B cell (primary cell): ENCODE measurements around the gene BOD1. TPM values are rescaled to one million over a fixed set of nuclear protein-coding genes. Genes with fewer than 3 reads are reported as not detected.

ENCODE experiments used
- ATAC-seq: fragments of 200-7000 bp; cut with Tn5 transposase; one replicate; pipeline ENCODE4 v1.10.0; 2021; ENCODE audit warnings: low read depth, mild to moderate bottlenecking, moderate number of reproducible peaks, moderate library complexity
- CTCF ChIA-PET: fragments of 350-600 bp; sonication (Branson Sonifier 250); formaldehyde crosslinking; loops from one replicate; lab custom pipeline; 2021; ENCODE audit warnings: antibody characterized with exemption, inconsistent platforms; lab: Charles Lee
- POLR2A ChIA-PET: fragments of 350-600 bp; sonication (Branson Sonifier 250); formaldehyde crosslinking; loops from one replicate; lab custom pipeline; 2021; ENCODE audit warnings: antibody characterized with exemption; lab: Charles Lee
- DNase-seq: peaks from one replicate; pipeline ENCODE4 v3.0.0; 2013
- H2AFZ ChIP-seq: 2 replicates; pipeline ENCODE4 v1.6.1; 2012; ENCODE audit warnings: mild to moderate bottlenecking, low read depth, low read length; ENCODE audit not compliant: insufficient read depth, poor library complexity, severe bottlenecking
- H3K27ac ChIP-seq, 2 donors: 1 replicate in 1 of 2; 2 replicates in 1 of 2; pipeline ENCODE4 v1.5.1; 2012 to 2013; ENCODE audit warnings: low read length in 2 of 2, mild to moderate bottlenecking in 2 of 2, moderate library complexity in 1 of 2
- H3K27me3 ChIP-seq, 4 experiments: fragments of 200-600 bp in 1 of 4; sonication (generic) in 1 of 4; replicated peaks in 1 of 4; 1 replicate in 2 of 4; 2 replicates in 2 of 4; pipeline versions ENCODE4 v1.6.1 to v1.7.0; 2013 to 2016; ENCODE audit warnings: low read length in 3 of 4, mild to moderate bottlenecking in 2 of 4, mixed read lengths in 1 of 4, moderate library complexity in 1 of 4; ENCODE audit not compliant: insufficient read depth in 4 of 4, control insufficient read depth in 3 of 4; ENCODE audit errors: control extremely low read depth in 1 of 4
- H3K36me3 ChIP-seq, 2 experiments: replicated peaks in 1 of 2; 1 replicate in 1 of 2; 2 replicates in 1 of 2; pipeline versions ENCODE4 v1.6.1 to v1.7.1; 2013; ENCODE audit warnings: low read length in 1 of 2; ENCODE audit not compliant: insufficient read depth in 2 of 2, control insufficient read depth in 1 of 2; ENCODE audit errors: control extremely low read depth in 1 of 2, extremely low read depth in 1 of 2
- H3K4me1 ChIP-seq, 2 donors: fragments of 200-600 bp in 1 of 2; sonication (generic) in 1 of 2; 1 replicate in 1 of 2; 2 replicates in 1 of 2; pipeline versions ENCODE4 v1.5.1 to v1.6.1; 2013 to 2017; ENCODE audit warnings: low read length in 2 of 2; ENCODE audit not compliant: control insufficient read depth in 2 of 2, insufficient read depth in 2 of 2
- H3K4me2 ChIP-seq: replicated peaks from 2 replicates; pipeline ENCODE3; 2012; ENCODE audit warnings: mild to moderate bottlenecking, low read depth, low read length; ENCODE audit not compliant: poor library complexity, severe bottlenecking
- H3K4me3 ChIP-seq, 5 experiments: fragments of 200-600 bp in 1 of 5; sonication (generic) in 1 of 5; 1 replicate in 3 of 5; 2 replicates in 2 of 5; pipeline versions ENCODE4 v1.5.1 to v1.7.0; 2011 to 2016; ENCODE audit warnings: low read length in 4 of 5, mild to moderate bottlenecking in 4 of 5, low read depth in 2 of 5, control low read depth in 1 of 5, moderate library complexity in 1 of 5; ENCODE audit not compliant: insufficient read depth in 1 of 5; ENCODE audit errors: control extremely low read depth in 1 of 5, extremely low read depth in 1 of 5
- H3K79me2 ChIP-seq: fragments of 200-600 bp; sonication (generic); one replicate; pipeline ENCODE4 v1.6.0; 2016; ENCODE audit warnings: low read length; ENCODE audit not compliant: control insufficient read depth, insufficient read depth
- H3K9ac ChIP-seq: fragments of 200-600 bp; sonication (generic); 2 replicates; pipeline ENCODE4 v1.6.1; 2017; ENCODE audit warnings: mild to moderate bottlenecking, low read length, moderate library complexity
- H3K9me3 ChIP-seq, 3 donors: one replicate each; pipeline versions ENCODE4 v1.6.1 to v1.7.1; 2013; ENCODE audit warnings: low read length in 2 of 3; ENCODE audit not compliant: control insufficient read depth in 2 of 3, insufficient read depth in 1 of 3; ENCODE audit errors: control extremely low read depth in 1 of 3
- H4K20me1 ChIP-seq: 2 replicates; pipeline ENCODE4 v1.6.0; 2012; ENCODE audit warnings: mild to moderate bottlenecking, low read length; ENCODE audit not compliant: insufficient read depth, control insufficient read depth, poor library complexity, severe bottlenecking
- H3K27ac Mint-ChIP-seq: one replicate; pipeline ENCODE4 v1.8.0; 2021; ENCODE audit warnings: mixed read lengths
- H3K27me3 Mint-ChIP-seq: one replicate; pipeline ENCODE4 v1.8.0; 2021; ENCODE audit warnings: mixed read lengths
- H3K4me1 Mint-ChIP-seq: one replicate; pipeline ENCODE4 v1.8.0; 2021; ENCODE audit warnings: mixed read lengths
- H3K4me3 Mint-ChIP-seq: one replicate; pipeline ENCODE4 v1.8.0; 2021; ENCODE audit warnings: mixed read lengths
- H3K9me3 Mint-ChIP-seq: one replicate; pipeline ENCODE4 v1.8.0; 2022; ENCODE audit warnings: mixed read lengths; ENCODE audit not compliant: insufficient read depth
- CTCF ChIP-seq: fragments of 200-600 bp; IDR thresholded peaks from one replicate; pipeline ENCODE4 v1.8.0; 2022; ENCODE audit warnings: antibody characterized with exemption, mild to moderate bottlenecking
- EZH2 ChIP-seq: IDR thresholded peaks from 2 replicates; pipeline ENCODE4 v1.6.1; 2012; ENCODE audit warnings: borderline replicate concordance, low read depth, mild to moderate bottlenecking, moderate library complexity, low read length; ENCODE audit not compliant: insufficient read depth, poor library complexity, severe bottlenecking
- WGBS: methylation state at CpG from one replicate; pipeline ENCODE4 v1.1.5; 2013; ENCODE audit warnings: missing lambda C conversion rate; ENCODE audit not compliant: insufficient coverage; 5-methylcytosine and 5-hydroxymethylcytosine counted together
- intact Hi-C: fragments of 100-400 bp; cut with micrococcal nuclease; formaldehyde crosslinking; loops from one replicate; pipeline ENCODE4 v1.10.0; 2022
- polyA plus RNA-seq: library from polyadenylated mRNA; depleted of rRNA; stranded (reverse); fragments of >200 nt; gene quantifications from 2 replicates; pipeline ENCODE4 v1.2.3, GENCODE V29; 2012
- total RNA-seq, 2 donors: library from RNA; stranded (reverse); fragments of 120-200 nt in 1 of 2; gene quantifications; 1 replicate in 1 of 2; 2 replicates in 1 of 2; pipeline versions ENCODE4 v1.2.3 to v1.2.4, GENCODE V29; 2013 to 2022

The BOD1 gene
- total and polyA plus RNA-seq, 2 donors (not counting 1 experiment from before 2014, with no cell fraction given), result 15.1 to 34.7 TPM

- ChIA-PET CTCF (no interaction called here), POLR2A (no interaction called here)
- Mint-ChIP-seq H3K4me1 (peaks cover 7% of the 10 kb centered on the region), H3K27ac (no peak overlapping the region), H3K4me3 (no peak overlapping the region), H3K9me3 (peaks cover 4% of the 10 kb centered on the region), H3K27me3 (peaks cover 37% of the 10 kb centered on the region)
- intact Hi-C loops, result no loop called here
- Histone ChIP-seq H3K4me3 (no peak overlapping the region), H3K27me3 (peaks cover 0 to 14% (median 0%) of the 10 kb centered on the region in 4 experiments), H4K20me1 (no peaks in the 10 kb centered on the region), H3K9me3 (peaks cover 0 to 17% (median 8%) of the 10 kb centered on the region in 3 donors), H3K79me2 (no peaks in the 10 kb centered on the region), H3K27ac (no peak overlapping the region), H3K9ac (no peak overlapping the region), H3K4me2 (no peak overlapping the region), H2AFZ (no peak overlapping the region), H3K36me3 (no peaks in the 10 kb centered on the region), H3K4me1 (peaks cover 4 to 5% of the 10 kb centered on the region in 2 donors)
- ATAC-seq (no peak), DNase-seq (no peak)
- TF ChIP-seq CTCF, result no peak
- no peak for TF ChIP-seq EZH2
- whole genome bisulfite sequencing, result 83% methylated on average over 5 of the region's 6 CpGs
Measured at GRCh38 chr5:173575985-173576384, 40.5 kb downstream of the BOD1 start.

DNA sequence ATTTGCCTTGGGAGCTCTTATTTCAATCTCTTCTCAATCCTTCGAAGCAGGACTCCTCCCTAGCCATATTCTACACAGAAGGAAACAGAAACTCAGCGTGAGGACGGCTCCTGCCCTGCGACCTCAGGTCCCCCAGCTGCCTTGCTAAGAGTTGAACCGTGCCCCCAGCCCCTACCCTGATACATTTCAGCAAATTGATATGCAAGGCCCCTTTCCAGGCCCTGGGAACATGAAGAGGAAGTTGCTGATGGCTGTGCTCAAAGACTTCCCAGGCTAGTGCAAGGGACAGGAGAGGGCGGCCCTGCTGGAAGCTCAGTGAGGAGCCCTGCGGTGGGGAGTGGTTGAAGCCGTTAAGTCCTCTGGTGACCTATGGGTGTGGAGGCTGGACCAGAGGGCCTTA, 41.5 kb downstream of the BOD1 start:
- no peaks in the 10 kb centered on the region for H3K36me3 ChIP-seq
- H3K27me3 ChIP-seq, result peaks cover 0 to 14% (median 0%) of the 10 kb centered on the region in 4 experiments
- no peak overlapping the region for H3K4me2 ChIP-seq
- no peak overlapping the region for H3K27ac ChIP-seq
- peaks cover 41% of the 10 kb centered on the region for H3K27me3 Mint-ChIP-seq
- no peak for TF ChIP-seq EZH2
- no peak for TF ChIP-seq CTCF
- H3K4me3 ChIP-seq, result no peak overlapping the region
- peaks cover 4% of the 10 kb centered on the region for H3K9me3 Mint-ChIP-seq
- H3K4me3 Mint-ChIP-seq, result no peak overlapping the region
- no peaks in the 10 kb centered on the region for H4K20me1 ChIP-seq
- H3K27ac Mint-ChIP-seq, result no peak overlapping the region
- no peaks in the 10 kb centered on the region for H3K79me2 ChIP-seq
- H2AFZ ChIP-seq, result no peak overlapping the region
- intact Hi-C loops, result loop anchor here (5.0 kb wide), 1 partner anchor 283 kb away; no protein-coding TSS in a partner anchor
- peaks cover 0 to 17% (median 6%) of the 10 kb centered on the region in 3 donors for H3K9me3 ChIP-seq
- ChIA-PET CTCF (interaction anchor here (1.2 kb wide), 1 partner anchor 18 kb away, joined by 3 read pairs; no protein-coding TSS in a partner anchor), POLR2A (no interaction called here)
- DNase-seq (no peak), ATAC-seq (no peak)
- H3K4me1 ChIP-seq, result peaks cover 4 to 5% of the 10 kb centered on the region in 2 donors
- whole genome bisulfite sequencing, result 65% methylated on average over 5 of the region's 8 CpGs
- H3K9ac ChIP-seq, result no peak overlapping the region
- peaks cover 7% of the 10 kb centered on the region for H3K4me1 Mint-ChIP-seq
